Measurements from ENCODE around the gene ZNHIT1.

DNA sequence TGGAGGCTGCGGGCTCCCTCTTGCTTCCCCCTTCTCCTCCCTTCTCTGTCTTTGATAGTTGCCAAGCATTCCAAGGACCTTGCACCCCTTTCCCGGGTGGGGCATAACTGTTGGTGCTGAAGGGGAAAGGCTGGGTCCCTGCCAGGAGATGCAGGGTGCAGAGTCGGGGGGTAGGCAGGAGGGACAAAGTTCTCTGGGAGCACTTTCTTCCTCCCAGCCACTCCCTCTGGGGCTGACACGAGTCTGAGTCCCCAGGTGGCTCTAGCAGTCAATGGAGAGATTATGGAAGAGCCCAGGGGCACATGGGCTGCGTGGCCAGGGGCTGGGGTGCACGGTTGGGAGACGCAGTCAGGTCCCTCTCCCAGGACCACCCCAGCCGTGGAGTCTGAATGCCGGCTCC lies 17.6 kb downstream of the ZNHIT1 start:
- TF ChIP-seq POLR2A (IDR thresholded peaks at IDR 0.05; ENCODE audit: low read depth, low read length): no peak
- TF ChIP-seq, protein P1, sequence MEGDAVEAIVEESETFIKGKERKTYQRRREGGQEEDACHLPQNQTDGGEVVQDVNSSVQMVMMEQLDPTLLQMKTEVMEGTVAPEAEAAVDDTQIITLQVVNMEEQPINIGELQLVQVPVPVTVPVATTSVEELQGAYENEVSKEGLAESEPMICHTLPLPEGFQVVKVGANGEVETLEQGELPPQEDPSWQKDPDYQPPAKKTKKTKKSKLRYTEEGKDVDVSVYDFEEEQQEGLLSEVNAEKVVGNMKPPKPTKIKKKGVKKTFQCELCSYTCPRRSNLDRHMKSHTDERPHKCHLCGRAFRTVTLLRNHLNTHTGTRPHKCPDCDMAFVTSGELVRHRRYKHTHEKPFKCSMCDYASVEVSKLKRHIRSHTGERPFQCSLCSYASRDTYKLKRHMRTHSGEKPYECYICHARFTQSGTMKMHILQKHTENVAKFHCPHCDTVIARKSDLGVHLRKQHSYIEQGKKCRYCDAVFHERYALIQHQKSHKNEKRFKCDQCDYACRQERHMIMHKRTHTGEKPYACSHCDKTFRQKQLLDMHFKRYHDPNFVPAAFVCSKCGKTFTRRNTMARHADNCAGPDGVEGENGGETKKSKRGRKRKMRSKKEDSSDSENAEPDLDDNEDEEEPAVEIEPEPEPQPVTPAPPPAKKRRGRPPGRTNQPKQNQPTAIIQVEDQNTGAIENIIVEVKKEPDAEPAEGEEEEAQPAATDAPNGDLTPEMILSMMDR (IDR thresholded peaks at IDR 0.05; ENCODE audit: extremely low read depth in 1 of 2, insufficient read depth in 1 of 2, low read depth in 1 of 2, low read length in 2 of 2): no peak
- TF ChIP-seq, protein P2, sequence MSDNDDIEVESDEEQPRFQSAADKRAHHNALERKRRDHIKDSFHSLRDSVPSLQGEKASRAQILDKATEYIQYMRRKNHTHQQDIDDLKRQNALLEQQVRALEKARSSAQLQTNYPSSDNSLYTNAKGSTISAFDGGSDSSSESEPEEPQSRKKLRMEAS (IDR thresholded peaks at IDR 0.05; ENCODE audit: insufficient read depth, insufficient read length): no peak
- TF ChIP-seq POLR2AphosphoS5 (IDR thresholded peaks at IDR 0.05; ENCODE audit: insufficient read depth, low read depth, low read length): no peak
- no peak for TF ChIP-seq EZH2 (IDR thresholded peaks at IDR 0.05; ENCODE audit: borderline replicate concordance, low read depth, low read length, severe bottlenecking)
